ENCODE data around the gene SEPTIN12.

The SEPTIN12 gene

GRCh38 chr16:4783951-4784336, 4.2 kb downstream of the SEPTIN12 start:
- DNase-seq: no peak

DNA sequence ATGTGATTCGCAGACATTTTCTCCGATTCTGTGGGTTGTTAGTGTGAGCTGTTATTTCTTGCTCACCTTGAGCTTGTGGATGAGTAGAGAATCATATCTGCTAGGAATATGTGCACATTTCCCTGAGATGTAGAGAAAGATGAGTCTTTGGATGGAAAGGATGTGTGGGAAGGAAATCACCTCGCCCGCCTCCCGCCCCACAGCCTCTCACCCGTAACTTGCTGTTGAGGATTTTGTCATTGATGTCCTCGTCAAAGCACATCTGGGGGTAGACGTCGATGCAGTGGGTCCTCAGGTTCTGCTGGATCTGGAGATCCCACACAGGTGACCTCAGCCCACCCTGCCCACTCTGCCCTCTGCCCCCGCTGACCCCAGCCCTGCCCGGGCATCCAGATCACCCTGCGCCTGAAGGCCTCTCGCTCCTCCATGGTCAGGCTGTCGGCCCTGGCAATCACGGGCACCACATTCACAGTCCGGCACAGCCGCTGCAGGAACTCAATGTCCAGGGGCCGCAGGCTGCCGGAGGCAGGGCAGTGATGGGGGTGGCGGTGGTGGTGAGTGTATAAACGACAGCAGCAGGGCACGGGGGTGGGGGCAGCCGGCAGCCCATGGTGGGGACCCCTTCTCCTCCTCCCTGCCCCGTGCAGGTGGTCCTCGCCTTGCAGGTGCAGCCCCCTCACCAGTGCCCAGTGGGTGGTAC, 4.7 kb downstream of the SEPTIN12 start:
- DNase-seq: no peak

DNA sequence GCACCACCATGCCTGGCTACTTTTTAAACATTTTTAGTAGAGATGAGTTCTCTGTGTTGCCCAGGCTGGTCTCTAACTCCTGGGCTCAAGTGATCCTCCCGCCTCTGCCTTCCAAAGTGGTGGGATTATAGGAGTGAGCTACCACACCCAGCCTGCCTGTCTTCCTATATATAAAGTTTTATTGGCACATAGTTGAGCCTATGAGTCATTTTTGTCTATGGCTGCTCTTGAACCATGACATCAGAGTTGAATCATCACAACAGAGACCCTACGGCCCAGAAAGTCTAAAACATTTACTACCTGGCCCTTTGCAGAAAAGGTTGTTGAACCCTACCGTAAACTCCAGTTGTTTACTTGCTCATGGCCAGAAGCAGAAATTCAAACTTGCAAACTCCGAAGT, 7.9 kb downstream of the SEPTIN12 start:
- DNase-seq: no peak

DNA sequence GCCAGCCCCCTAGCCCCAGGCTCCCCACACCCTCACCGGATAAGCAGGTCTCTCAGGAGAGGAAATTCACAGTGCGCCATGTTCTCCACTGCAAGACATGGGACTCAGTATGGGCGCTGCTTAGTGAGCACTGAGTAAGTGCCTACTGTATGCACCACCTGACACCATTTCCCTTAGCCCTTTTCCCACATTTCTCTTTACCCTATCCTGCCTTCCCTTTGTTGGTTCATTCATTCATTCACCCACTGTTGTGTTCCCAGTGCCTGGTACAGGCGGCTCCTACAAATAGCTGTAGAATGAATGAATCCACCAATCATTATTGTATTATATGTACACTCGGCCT, 10.1 kb downstream of the SEPTIN12 start:
- DNase-seq: no peak

DNA sequence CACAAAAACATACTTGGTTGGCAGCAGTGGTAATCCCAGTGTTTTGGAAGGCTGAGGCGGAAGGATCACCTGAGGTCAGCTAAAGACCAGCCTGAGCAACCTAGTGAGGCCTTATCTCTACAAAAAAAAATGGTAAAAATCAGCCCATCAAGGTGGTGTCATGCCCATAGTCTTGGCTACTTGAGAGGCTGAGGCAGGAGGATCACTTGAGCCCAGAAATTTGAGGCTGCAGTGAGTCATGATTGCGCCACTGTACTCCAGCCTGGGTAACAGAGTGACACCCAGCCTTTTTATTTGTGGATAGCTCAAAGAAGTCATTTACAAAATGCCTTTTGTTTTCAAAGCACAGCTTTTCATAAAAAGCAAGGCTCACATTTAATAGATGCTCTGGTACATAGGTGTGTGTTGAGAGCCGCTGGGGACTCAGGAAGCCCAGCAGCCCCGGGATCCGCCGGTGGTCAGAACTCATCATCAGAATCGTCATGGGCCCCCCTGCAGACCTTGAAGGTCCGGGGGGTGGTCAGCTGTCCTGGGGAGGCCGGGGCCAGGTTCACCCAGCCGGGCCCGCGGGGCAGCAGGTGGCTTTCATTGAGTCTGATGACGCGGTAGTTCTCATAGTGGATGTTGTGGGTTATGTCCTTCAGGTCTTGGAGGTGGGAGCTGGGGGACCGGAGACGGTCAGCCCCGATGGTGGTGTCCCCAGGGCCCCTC, 10.7 kb downstream of the SEPTIN12 start:
- no peak for DNase-seq

GRCh38 chr16:4776141-4776705, 11.9 kb downstream of the SEPTIN12 start:
- DNase-seq: no peak

DNA sequence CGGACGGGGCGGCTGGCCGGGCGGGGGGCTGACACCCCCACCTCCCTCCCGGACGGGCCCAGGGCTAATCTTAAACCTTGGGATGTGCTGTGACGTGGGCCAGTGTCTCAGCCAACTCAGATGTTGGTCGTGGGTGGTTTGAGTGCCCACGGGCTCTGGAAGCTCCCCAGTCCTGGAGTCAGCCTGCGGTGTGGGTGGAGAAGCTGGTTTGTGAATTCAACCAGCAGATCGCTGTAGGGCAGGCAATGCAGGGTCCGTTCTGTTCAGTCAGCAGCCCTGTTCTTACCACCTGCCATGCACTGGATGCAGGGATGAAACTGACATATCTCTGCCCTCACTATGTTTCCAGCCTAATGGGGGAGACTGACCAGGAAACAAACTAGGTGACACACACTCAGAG, 13.1 kb downstream of the SEPTIN12 start:
- no peak for DNase-seq

GRCh38 chr16:4772351-4772750, 15.8 kb downstream of the SEPTIN12 start:
- no peak for DNase-seq

GRCh38 chr16:4771646-4772045, 16.5 kb downstream of the SEPTIN12 start:
- DNase-seq: no peak

GRCh38 chr16:4769306-4769638, 18.9 kb downstream of the SEPTIN12 start:
- no peak for DNase-seq

- DNase-seq: peak; percentile 96
These were observed 19.4 kb downstream of the SEPTIN12 start for GRCh38 chr16:4768549-4769305.

- DNase-seq: peak; percentile 37
These were observed 20.1 kb downstream of the SEPTIN12 start for GRCh38 chr16:4767872-4768548.

DNA sequence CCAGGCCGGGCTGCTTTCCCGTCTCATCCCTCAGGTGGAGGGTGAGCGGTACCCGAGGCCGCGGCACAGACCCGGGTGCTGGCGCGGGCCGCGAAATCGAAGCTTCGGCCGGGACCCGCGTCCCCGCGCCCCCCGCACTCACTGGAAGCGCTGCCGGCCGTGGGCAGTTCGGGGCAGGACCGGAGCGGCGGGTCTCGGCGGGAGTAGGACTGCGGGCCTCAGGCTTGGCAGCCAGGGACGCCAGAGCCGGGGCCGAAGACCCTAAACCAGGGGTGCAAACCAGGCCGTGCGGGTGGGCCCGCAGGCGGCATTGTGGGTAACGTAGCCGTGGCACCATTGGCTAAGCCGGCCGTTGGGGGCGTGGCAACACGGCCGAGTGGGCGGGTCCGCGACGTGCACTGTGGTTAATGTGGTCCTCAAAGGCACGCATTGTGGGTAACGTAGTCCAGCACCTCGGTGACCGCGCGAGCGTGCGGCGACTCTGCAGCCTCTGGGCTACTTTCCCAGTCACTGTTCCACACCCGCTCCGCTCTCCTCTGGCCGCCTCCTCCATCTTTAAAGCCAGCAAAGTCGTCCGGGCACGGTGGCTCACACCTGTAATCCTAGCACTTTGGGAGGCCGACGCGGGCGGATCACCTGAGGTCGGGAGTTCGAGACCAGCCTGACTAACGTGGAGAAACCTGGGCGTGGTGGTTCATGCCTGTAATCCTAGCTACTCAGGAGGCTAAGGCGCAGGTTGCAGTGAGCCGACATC, 21.1 kb downstream of the SEPTIN12 start, which contains the start of gene ZNF500:
ZNF500 (minus strand) TSS at position 288 of the 754 bp plus-strand sequence. CDS start 1,184 bp downstream, outside the sequence.
- DNase-seq: peak; percentile 98

DNA sequence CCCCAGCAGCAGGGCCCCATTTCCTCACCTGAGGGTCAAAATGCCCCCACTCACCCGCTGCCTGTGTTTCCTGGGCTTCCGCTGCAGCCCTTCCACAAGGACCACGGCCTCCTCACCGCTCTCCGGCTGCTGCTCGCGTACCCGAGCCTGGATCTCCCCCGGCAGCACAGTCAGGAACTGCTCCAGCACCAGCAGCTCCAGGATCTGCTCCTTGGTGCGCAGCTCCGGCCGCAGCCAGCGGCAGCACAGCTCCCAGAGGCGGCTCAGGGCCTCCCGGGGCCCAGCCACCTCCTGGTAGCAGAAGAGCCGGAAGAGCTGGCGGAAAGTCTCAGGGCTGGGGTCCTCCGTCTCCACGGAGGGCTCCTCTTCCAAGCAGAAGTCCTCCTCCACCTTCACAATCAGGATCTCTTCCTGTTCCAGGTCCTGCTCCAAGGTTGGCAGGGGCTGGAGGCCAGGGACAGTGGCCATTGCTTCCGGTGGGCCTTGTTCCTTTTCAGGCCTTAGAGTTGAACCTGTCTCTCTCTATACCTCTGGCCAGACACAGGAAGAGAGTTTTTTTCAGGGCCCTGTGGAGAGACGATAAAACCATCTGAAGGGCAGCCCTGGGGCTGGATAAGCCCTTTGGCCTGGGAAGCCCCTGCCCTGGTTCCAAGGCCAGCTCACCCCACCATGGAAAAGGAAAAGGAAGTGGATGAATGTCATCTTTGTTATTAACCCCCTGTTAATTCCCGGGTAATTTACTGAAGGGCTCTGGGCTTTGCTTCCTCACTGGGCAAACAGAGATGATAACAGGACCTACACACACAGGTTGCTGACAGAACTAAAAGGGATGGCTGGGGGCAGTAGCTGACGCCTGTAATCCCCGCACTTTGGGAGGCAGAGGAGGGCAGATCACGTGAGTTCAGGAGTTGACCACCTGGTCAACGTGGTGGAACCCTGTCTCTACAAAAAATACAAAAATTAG, 22.4 kb downstream of the SEPTIN12 start:
- DNase-seq: no peak

- DNase-seq: no peak
These were observed 24.4 kb downstream of the SEPTIN12 start for GRCh38 chr16:4763791-4764190.

DNA sequence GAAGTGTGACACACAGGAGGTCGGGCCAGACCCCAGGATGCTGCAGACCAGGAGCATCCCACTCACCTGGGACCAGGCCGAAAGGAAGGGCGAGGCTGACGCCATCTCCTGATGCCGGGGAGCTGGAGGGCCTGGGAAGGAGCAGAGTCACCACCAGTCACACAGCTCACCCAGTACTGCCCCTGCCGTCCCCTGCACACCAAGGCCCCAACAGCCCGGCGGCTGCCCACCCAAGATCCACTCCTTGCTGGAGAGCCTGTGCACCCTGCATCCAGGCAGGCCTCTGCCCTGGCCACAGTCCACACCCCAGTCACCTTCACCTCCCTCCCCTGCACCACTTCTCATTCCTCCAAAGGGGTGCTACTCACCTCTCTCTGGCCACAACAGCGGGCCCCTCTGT, 25.9 kb downstream of the SEPTIN12 start:
- DNase-seq: no peak

- no peak for DNase-seq
These were observed 27.8 kb downstream of the SEPTIN12 start for GRCh38 chr16:4760221-4760910.

DNA sequence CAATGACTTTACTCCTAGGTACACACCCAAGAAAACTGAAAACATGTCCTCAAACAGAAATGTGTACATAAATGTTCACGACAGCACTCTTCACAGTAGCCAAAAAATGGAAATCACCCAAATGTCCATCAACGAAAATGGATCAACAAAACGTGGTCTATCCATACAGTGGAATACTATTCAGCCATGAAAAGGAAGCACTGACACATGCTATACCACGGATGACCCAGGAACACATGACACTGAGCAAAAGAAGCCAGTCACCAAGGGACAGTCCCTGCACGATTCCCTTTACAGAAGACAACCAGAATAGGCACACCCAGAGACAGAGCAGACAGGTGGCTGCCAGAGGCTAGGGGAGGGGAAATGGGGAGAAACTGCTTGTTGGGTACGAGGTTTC, 32.5 kb downstream of the SEPTIN12 start:
- no peak for DNase-seq

DNA sequence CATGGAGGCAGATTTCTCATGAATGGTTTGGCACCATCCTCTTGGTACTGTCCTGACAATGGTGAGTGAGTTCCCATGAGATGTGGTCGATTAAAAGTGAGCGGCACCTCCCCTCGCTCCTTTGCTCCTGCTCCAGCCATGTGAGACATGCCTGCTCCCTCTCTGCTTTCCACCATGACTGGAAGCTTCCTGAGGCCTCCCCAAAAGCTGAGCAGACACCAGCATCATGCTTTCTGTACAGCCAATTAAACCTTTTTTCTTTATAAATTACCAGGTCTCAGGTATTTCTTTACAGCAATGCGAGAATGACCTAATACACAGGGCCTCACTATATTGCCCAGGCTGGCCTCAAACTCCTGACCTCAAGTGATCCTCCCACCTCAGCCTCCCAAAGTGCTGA, 33.3 kb downstream of the SEPTIN12 start:
- DNase-seq: no peak

DNA sequence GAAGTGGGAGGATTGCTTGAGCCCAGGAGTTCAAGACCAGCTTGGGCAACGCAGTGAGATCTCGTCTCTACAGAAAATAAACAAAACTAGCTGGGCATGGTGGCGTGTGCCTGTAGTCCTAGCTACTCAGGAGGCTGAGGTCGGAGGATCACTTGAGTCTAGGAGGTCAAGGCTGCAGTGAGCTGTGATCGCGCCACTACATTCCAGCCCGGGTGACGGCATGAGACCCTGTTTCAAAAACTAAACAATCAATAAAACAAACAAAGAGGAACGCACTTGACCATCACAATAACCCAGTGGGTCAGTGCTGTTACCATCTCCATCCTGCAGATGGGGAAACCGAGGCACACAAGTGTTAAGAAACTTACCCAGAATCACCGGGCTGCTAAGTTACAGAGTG, 34.9 kb downstream of the SEPTIN12 start:
- no peak for DNase-seq
